H1 (cell line): ENCODE measurements around the gene CTCF. TPM values are rescaled to one million over a fixed set of nuclear protein-coding genes. Genes with fewer than 3 reads are reported as not detected.

Source experiments
- CEBPB ChIP-seq: IDR thresholded peaks from 2 replicates; pipeline ENCODE4 v1.6.1; 2012; ENCODE audit warnings: low read depth, low read length
- CTBP2 ChIP-seq: IDR thresholded peaks from 2 replicates; pipeline ENCODE4 v1.7.0; 2011; ENCODE audit warnings: borderline replicate concordance, mild to moderate bottlenecking, moderate library complexity, mixed read lengths, low read length; ENCODE audit not compliant: insufficient read depth, insufficient read length
- EGR1 ChIP-seq: IDR thresholded peaks from 2 replicates; pipeline ENCODE4 v1.6.1; 2011; ENCODE audit warnings: low read depth, low read length, borderline replicate concordance
- EZH2 ChIP-seq: fragments of 200-600 bp; sonication (generic); IDR thresholded peaks from 2 replicates; pipeline ENCODE4 v1.7.1; 2012; ENCODE audit warnings: low read depth, mild to moderate bottlenecking, moderate library complexity, low read length, inconsistent platforms; ENCODE audit not compliant: severe bottlenecking
- GABPA ChIP-seq: IDR thresholded peaks from 2 replicates; pipeline ENCODE4 v1.6.1; 2011; ENCODE audit warnings: mild to moderate bottlenecking, low read length, moderate library complexity, borderline replicate concordance; ENCODE audit not compliant: insufficient read depth
- KDM5A ChIP-seq: fragments of 200-600 bp; IDR thresholded peaks from 2 replicates; pipeline ENCODE4 v1.7.1; 2012; ENCODE audit warnings: mild to moderate bottlenecking, low read length, inconsistent platforms, mixed read lengths
- TAF7 ChIP-seq: optimal IDR thresholded peaks from 2 replicates; pipeline ENCODE3; 2011; ENCODE audit warnings: low read depth, mild to moderate bottlenecking, inconsistent platforms, low read length, moderate library complexity, borderline replicate concordance
- TCF12 ChIP-seq: IDR thresholded peaks from 2 replicates; pipeline ENCODE4 v1.6.1; 2011; ENCODE audit warnings: low read depth, mild to moderate bottlenecking, low read length
- YY1 ChIP-seq: IDR thresholded peaks from 2 replicates; pipeline ENCODE4 v1.6.1; 2011; ENCODE audit warnings: low read depth, mild to moderate bottlenecking, low read length
- polyA plus RNA-seq, 7 experiments: library from polyadenylated mRNA; depleted of rRNA in 3 of 7; stranded (reverse) in 5 of 7; unstranded in 2 of 7; fragments of >200 nt in 5 of 7; fragments of 200-250 nt in 2 of 7; gene quantifications; 1 replicate in 5 of 7; 2 replicates in 1 of 7; 4 replicates in 1 of 7; pipeline versions ENCODE4 v1.2.1 to v1.2.3, GENCODE V29; 2011 to 2013; ENCODE audit warnings: missing spikeins in 2 of 7, mixed read lengths in 2 of 7
- total RNA-seq: library from RNA; stranded (reverse); fragmentation: NEBNext Ultra II Directional; extraction: Animal tissue kit (Norgen Biotek cat#: 25700); gene quantifications from 2 replicates; pipeline ENCODE4 v1.2.1, GENCODE V29; 2021

The CTCF gene
- total and polyA plus RNA-seq, 2 of the 8 experiments (the other 6 are each of a cell fraction or from before 2014, with no cell fraction given) = 32.4 to 66.0 TPM

DNA sequence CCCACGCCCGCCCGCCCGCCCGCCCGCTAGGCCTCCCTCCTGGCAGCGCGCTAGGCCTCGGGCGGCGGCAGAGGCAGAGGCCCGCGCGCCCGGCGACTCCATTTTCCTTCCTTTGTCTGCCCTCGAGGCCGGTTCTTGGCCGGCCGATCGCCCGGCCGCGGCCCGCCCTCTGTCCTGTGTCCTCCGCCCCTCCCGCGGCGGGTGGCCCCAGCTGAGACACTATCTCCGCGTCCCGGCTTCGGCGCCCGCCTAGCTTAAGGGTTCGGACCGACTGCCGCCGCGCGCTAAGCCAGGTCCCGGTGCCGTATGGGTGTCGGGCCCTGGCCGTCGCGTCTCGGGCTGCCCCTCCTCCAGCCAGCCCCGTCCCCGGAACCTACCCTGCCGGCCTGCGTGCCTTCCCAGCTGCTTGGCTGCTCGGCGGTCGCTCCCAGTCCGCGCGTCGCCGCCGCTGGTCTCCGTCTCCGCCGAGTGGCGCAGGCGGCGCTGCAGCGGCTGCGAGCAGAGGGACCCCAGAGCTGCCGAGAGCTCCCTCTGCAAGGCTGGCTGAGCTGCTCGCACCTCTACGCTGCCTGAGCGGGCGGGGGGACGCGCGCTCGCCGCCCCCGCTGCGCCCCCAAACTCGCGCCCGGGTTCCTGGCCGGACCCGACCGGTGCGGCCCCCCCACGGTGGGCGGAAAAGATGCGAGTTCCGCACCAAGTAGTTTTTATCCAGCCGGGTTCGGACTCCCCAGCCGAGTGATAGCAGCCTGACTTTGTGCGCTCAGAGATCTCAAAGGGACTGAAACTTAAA lies 787 bp downstream of the CTCF start (continued):
- TF ChIP-seq EZH2 (no peak), KDM5A (no peak), CEBPB (no peak), GABPA (no peak), TAF7 (peak; percentile 80), YY1 (peak; percentile 19; the same call in 1 of the 2 replicates), CTBP2 (no peak), TCF12 (no peak), EGR1 (peak; percentile 83)
